ENCODE data around the gene MEN1. TPM values are rescaled to one million over a fixed set of nuclear protein-coding genes. Genes with fewer than 3 reads are reported as not detected.

The MEN1 gene
- total and polyA plus RNA-seq, 9 of the 15 experiments (the other 6 are each of a cell fraction or from before 2014, with no cell fraction given) = 3.4 to 57.2 (median 19.3) TPM

DNA sequence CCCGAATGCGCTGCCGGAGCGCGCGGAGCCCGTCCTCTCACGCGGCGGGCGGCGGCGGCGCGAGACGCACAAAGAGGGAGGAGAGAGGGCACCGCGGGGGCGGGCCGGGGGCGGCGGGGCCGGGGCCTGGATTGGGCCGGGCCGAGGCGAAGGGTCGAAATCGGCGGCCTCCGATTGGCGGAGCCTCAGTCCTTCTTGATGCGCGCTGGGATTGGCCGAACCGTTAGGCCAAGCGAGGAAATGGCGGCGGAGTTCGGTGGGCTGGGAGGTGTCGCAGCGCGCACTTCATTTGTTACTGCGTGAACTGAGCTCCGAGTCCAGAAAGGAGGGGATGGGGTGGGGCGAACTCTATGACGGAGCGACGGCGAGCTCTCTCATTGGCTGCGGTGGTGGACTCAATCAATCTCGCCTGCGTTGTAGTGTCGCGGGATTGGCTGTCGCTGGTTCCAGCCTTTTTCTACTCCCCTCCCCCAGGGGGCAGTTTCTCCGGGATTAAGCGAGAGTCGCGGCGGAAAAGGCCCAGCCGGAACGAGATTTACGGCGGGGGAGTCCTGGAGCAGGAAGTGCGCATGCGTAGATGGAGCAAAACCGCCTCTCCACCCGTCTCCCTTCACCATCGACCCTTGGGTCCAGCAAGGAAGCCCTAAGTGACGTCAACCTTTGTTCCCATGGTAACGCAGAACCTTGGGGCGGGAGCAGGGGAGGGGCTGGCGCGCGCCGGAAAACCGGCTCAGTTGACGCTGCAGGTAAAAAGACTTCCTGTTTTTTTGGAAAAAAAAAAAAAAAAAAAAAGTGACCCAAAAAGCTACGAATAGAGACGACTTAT is 31.7 kb downstream of the MEN1 start, which contains the start of gene SF1 (continued):
- TF ChIP-seq ZNF518B (CRISPR knock-in tag; IDR thresholded peaks at IDR 0.05) (no peak), CEBPG (CRISPR knock-in tag; IDR thresholded peaks at IDR 0.05) (no peak), CEBPG (tag; conservative IDR thresholded peaks at IDR 0.05 in 1 of 2, IDR thresholded peaks at IDR 0.05 in 1 of 2) (no peak), MXI1 (IDR thresholded peaks at IDR 0.05; ENCODE audit: low read depth, low read length) (peak; percentile 59; the same call in 1 of the 2 replicates), NEUROD1 (IDR thresholded peaks at IDR 0.05; ENCODE audit: borderline replicate concordance, low read depth, low read length, partially characterized antibody) (peak; percentile 76), BRF1 (IDR thresholded peaks at IDR 0.05; ENCODE audit: borderline replicate concordance, extremely low read depth, insufficient read length) (no peak), ZNF551 (CRISPR knock-in tag; IDR thresholded peaks at IDR 0.05) (no peak), NCOA1 (IDR thresholded peaks at IDR 0.05; ENCODE audit: low read depth) (no peak), DMBX1 (CRISPR knock-in tag; IDR thresholded peaks at IDR 0.05; ENCODE audit: borderline replicate concordance) (no peak), CREB3L1 (IDR thresholded peaks at IDR 0.05; ENCODE audit: borderline replicate concordance, low read depth) (peak; percentile 95), DDX20 (tag; IDR thresholded peaks at IDR 0.05; ENCODE audit: low read depth) (no peak), ASH1L (IDR thresholded peaks at IDR 0.05; ENCODE audit: borderline replicate concordance, low read depth, partially characterized antibody) (peak; percentile 79), ZBED1 (IDR thresholded peaks at IDR 0.05) (peak; percentile 79; the same call in 1 of the 2 replicates), EHMT2 (IDR thresholded peaks at IDR 0.05) (no peak), ARID2 (IDR thresholded peaks at IDR 0.05) (no peak), SIX5 (IDR thresholded peaks at IDR 0.05; ENCODE audit: borderline replicate concordance in 1 of 2, insufficient read depth in 1 of 2, low read depth in 1 of 2, low read length in 2 of 2) (peak; percentile 21 to 27; a peak in 1 of 4 replicates), SLC30A9 (CRISPR knock-in tag; IDR thresholded peaks at IDR 0.05) (no peak), TBP (optimal IDR thresholded peaks at IDR 0.05; ENCODE audit: low read depth, low read length) (peak; percentile 90), ZNF707 (CRISPR knock-in tag; conservative IDR thresholded peaks at IDR 0.05) (no peak), PPARD (CRISPR knock-in tag; IDR thresholded peaks at IDR 0.05) (no peak), GABPA (tag; conservative IDR thresholded peaks at IDR 0.05; ENCODE audit: low read depth) (peak; percentile 90)
